ENCODE measurements around the gene HECW1. TPM values are rescaled to one million over a fixed set of nuclear protein-coding genes. Genes with fewer than 3 reads are reported as not detected.
"Not testable (repeated sequence)": the region's sequence is repeated elsewhere in the genome, so short reads cannot be mapped to it uniquely, and the experiment has no call there.

The HECW1 gene
- polyA plus RNA-seq, 2 of the 4 experiments (the other 2 are of a cell fraction): 11.3 TPM

- CTCF ChIA-PET: interaction anchor here (1.0 kb wide), 1 partner anchor 8 kb away, joined by 4 read pairs; no protein-coding TSS in a partner anchor
Measured at GRCh38 chr7:43072530-43072929, 39.9 kb upstream of the HECW1 start.

GRCh38 chr7:43073811-43074210, 38.6 kb upstream of the HECW1 start:
- WGBS (ENCODE audit: missing lambda C conversion rate): 30% methylated on average over 4 of the region's 4 CpGs
- H3K27ac ChIP-seq; CTCF ChIA-PET; H3K4me2 ChIP-seq; H3K4me1 ChIP-seq; ATAC-seq; H3K9me3 ChIP-seq; DNase-seq (ENCODE audit: low read depth in 1 of 2, low spot score in 1 of 2); FAIRE-seq; POLR2A ChIA-PET; H3K4me3 ChIP-seq: not testable (repeated sequence)

More at GRCh38 chr7:43072530-43072929, 39.9 kb upstream of the HECW1 start:
- no peaks in the 10 kb centered on the region for H3K4me1 ChIP-seq
- DNase-seq (ENCODE audit: low read depth in 1 of 2, low spot score in 1 of 2) (no peak), FAIRE-seq (no peak), ATAC-seq (no peak)
- TF ChIP-seq, protein P1, sequence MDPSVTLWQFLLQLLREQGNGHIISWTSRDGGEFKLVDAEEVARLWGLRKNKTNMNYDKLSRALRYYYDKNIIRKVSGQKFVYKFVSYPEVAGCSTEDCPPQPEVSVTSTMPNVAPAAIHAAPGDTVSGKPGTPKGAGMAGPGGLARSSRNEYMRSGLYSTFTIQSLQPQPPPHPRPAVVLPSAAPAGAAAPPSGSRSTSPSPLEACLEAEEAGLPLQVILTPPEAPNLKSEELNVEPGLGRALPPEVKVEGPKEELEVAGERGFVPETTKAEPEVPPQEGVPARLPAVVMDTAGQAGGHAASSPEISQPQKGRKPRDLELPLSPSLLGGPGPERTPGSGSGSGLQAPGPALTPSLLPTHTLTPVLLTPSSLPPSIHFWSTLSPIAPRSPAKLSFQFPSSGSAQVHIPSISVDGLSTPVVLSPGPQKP (IDR thresholded peaks at IDR 0.05; ENCODE audit: low read depth, low read length): no peak
- TF ChIP-seq TP53 (CRISPR knock-in tag; IDR thresholded peaks at IDR 0.05): no peak
- no peak for TF ChIP-seq KDM5A (IDR thresholded peaks at IDR 0.05)
- TF ChIP-seq NFE2L2 (conservative IDR thresholded peaks at IDR 0.05; ENCODE audit: low read length): no peak
- TF ChIP-seq EHF (CRISPR knock-in tag; IDR thresholded peaks at IDR 0.05): no peak
- TF ChIP-seq REST (IDR thresholded peaks at IDR 0.05): no peak
- no peak for TF ChIP-seq FOSL2 (IDR thresholded peaks at IDR 0.05)
- TF ChIP-seq FOSL2 (CRISPR knock-in tag; IDR thresholded peaks at IDR 0.05): no peak
- TF ChIP-seq MAX (IDR thresholded peaks at IDR 0.05): no peak
- no peak for TF ChIP-seq GATA3 (IDR thresholded peaks at IDR 0.05; ENCODE audit: borderline replicate concordance)
- no peak for TF ChIP-seq CBX2 (IDR thresholded peaks at IDR 0.05; ENCODE audit: borderline replicate concordance, low read depth)
- no peak for TF ChIP-seq ESRRA (IDR thresholded peaks at IDR 0.05; ENCODE audit: borderline replicate concordance, low read length)
- no peak for TF ChIP-seq PBX3 (IDR thresholded peaks at IDR 0.05)
- TF ChIP-seq, protein P2, sequence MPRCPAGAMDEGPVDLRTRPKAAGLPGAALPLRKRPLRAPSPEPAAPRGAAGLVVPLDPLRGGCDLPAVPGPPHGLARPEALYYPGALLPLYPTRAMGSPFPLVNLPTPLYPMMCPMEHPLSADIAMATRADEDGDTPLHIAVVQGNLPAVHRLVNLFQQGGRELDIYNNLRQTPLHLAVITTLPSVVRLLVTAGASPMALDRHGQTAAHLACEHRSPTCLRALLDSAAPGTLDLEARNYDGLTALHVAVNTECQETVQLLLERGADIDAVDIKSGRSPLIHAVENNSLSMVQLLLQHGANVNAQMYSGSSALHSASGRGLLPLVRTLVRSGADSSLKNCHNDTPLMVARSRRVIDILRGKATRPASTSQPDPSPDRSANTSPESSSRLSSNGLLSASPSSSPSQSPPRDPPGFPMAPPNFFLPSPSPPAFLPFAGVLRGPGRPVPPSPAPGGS (IDR thresholded peaks at IDR 0.05): no peak
- TF ChIP-seq HOXB13 (CRISPR knock-in tag; IDR thresholded peaks at IDR 0.05; ENCODE audit: low read depth): no peak
- no peak for TF ChIP-seq SREBF2 (IDR thresholded peaks at IDR 0.05)
- TF ChIP-seq ZNF302 (CRISPR knock-in tag; IDR thresholded peaks at IDR 0.05): no peak
- H3K4me3 ChIP-seq: no peak overlapping the region
- 53% methylated on average over 6 of the region's 6 CpGs for WGBS (ENCODE audit: missing lambda C conversion rate)
- no peaks in the 10 kb centered on the region for H3K9me3 ChIP-seq
- no peak overlapping the region for H3K4me2 ChIP-seq
- POLR2A ChIA-PET: no interaction called here
- no peak overlapping the region for H3K27ac ChIP-seq

DNA sequence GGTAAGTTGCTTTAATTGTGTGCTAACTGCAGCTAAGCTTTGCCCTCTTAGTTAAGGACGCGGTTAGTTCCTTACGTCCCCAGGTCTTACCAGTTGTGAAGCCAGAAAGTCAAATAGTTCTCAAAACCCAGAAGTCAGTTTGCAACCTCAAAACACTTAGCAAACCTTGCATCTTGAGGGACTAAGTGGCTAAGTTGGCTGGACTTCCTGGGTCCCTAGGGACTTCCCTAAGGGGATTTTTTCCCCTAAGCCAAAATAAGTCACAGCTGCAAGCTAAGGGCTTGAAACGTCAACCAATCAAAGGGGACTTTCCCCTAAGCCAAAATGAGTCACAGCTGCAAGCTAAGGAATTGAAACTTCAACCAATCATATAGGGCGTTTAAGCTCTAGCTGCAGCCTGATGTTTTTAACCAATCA, 36.2 kb upstream of the HECW1 start:
- no peak overlapping the region for H3K27ac ChIP-seq
- H3K4me2 ChIP-seq: no peak overlapping the region
- no peak overlapping the region for H3K4me3 ChIP-seq
- 69% methylated on average over 5 of the region's 5 CpGs for WGBS (ENCODE audit: missing lambda C conversion rate)
- peak in 1 of 2 experiments; percentile 5 for DNase-seq (ENCODE audit: low read depth in 1 of 2, low spot score in 1 of 2)
- no peak for ATAC-seq
- POLR2A ChIA-PET: no interaction called here
- H3K9me3 ChIP-seq: no peaks in the 10 kb centered on the region
- no peaks in the 10 kb centered on the region for H3K4me1 ChIP-seq
- CTCF ChIA-PET: no interaction called here
- FAIRE-seq: no peak
- TF ChIP-seq TP53 (CRISPR knock-in tag; IDR thresholded peaks at IDR 0.05) (no peak), FOSB (CRISPR knock-in tag; IDR thresholded peaks at IDR 0.05) (no peak), ZFP36 (IDR thresholded peaks at IDR 0.05; ENCODE audit: borderline replicate concordance, partially characterized antibody) (no peak), RNF2 (IDR thresholded peaks at IDR 0.05; ENCODE audit: borderline replicate concordance, low read depth) (no peak), MAFK (IDR thresholded peaks at IDR 0.05; ENCODE audit: partially characterized antibody) (no peak), USF2 (IDR thresholded peaks at IDR 0.05) (no peak), EP300 (IDR thresholded peaks at IDR 0.05) (no peak), RARB (CRISPR knock-in tag; IDR thresholded peaks at IDR 0.05) (no peak), ZSCAN20 (CRISPR knock-in tag; IDR thresholded peaks at IDR 0.05) (no peak), HOXB13 (CRISPR knock-in tag; IDR thresholded peaks at IDR 0.05; ENCODE audit: low read depth) (no peak), CBX2 (IDR thresholded peaks at IDR 0.05; ENCODE audit: borderline replicate concordance, low read depth) (no peak)
- TF ChIP-seq, protein P3, sequence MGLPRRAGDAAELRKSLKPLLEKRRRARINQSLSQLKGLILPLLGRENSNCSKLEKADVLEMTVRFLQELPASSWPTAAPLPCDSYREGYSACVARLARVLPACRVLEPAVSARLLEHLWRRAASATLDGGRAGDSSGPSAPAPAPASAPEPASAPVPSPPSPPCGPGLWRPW (IDR thresholded peaks at IDR 0.05): no peak
